Neural progenitor cell (in vitro differentiated cells): ENCODE results near the gene DOCK6. TPM values are rescaled to one million over a fixed set of nuclear protein-coding genes. Genes with fewer than 3 reads are reported as not detected.

Source experiments
- DNase-seq: peaks from one replicate; pipeline ENCODE4 v3.0.0-alpha.2; 2016; ENCODE audit warnings: low spot score
- H2AFZ ChIP-seq: fragments of 200-600 bp; sonication (generic); replicated peaks from 2 replicates; pipeline ENCODE4 v1.6.1; 2016; ENCODE audit warnings: antibody characterized with exemption
- H3F3A ChIP-seq: fragments of 200-600 bp; sonication (generic); 2 replicates; pipeline ENCODE4 v1.6.1; 2016; ENCODE audit warnings: antibody characterized with exemption, low read depth
- H3K27ac ChIP-seq: fragments of 200-600 bp; sonication (generic); 2 replicates; pipeline ENCODE4 v1.5.1; 2016; ENCODE audit warnings: mild to moderate bottlenecking
- H3K27me3 ChIP-seq: fragments of 200-600 bp; sonication (generic); 2 replicates; pipeline ENCODE4 v1.6.1; 2016; ENCODE audit warnings: mild to moderate bottlenecking, moderate library complexity
- H3K36me3 ChIP-seq: fragments of 200-600 bp; sonication (generic); 2 replicates; pipeline ENCODE4 v1.5.1; 2016
- H3K4me1 ChIP-seq: fragments of 200-600 bp; sonication (generic); 2 replicates; pipeline ENCODE4 v1.6.1; 2016; ENCODE audit warnings: mixed run types
- H3K4me2 ChIP-seq: fragments of 200-600 bp; sonication (generic); 2 replicates; pipeline ENCODE4 v1.6.1; 2016
- H3K4me3 ChIP-seq: fragments of 200-600 bp; sonication (generic); 2 replicates; pipeline ENCODE4 v1.5.1; 2016
- H3K79me2 ChIP-seq: fragments of 200-600 bp; sonication (generic); 2 replicates; pipeline ENCODE4 v1.6.1; 2016; ENCODE audit warnings: low read depth
- H3K9ac ChIP-seq: fragments of 200-600 bp; sonication (generic); 2 replicates; pipeline ENCODE4 v1.6.1; 2016
- H3K9me3 ChIP-seq: fragments of 200-600 bp; sonication (generic); 2 replicates; pipeline ENCODE4 v1.5.1; 2016; ENCODE audit warnings: low read depth
- H4K20me1 ChIP-seq: fragments of 200-600 bp; sonication (generic); 2 replicates; pipeline ENCODE4 v1.6.1; 2016; ENCODE audit warnings: low read depth
- H3K27ac Mint-ChIP-seq: 3 replicates; pipeline ENCODE4 v1.8.0; 2021; ENCODE audit warnings: mixed read lengths
- H3K27me3 Mint-ChIP-seq: 2 replicates; pipeline ENCODE4 v1.8.0; 2022; ENCODE audit warnings: low read depth, mild to moderate bottlenecking, inconsistent platforms, moderate library complexity, mixed read lengths; ENCODE audit not compliant: insufficient read depth
- H3K36me3 Mint-ChIP-seq: 3 replicates; pipeline ENCODE4 v1.8.0; 2021; ENCODE audit warnings: mixed read lengths
- H3K4me1 Mint-ChIP-seq: 3 replicates; pipeline ENCODE4 v1.8.0; 2021; ENCODE audit warnings: mixed read lengths
- H3K4me3 Mint-ChIP-seq: 3 replicates; pipeline ENCODE4 v1.8.0; 2021; ENCODE audit warnings: mild to moderate bottlenecking, moderate library complexity, mixed read lengths
- H3K9me3 Mint-ChIP-seq: 3 replicates; pipeline ENCODE4 v1.8.0; 2020; ENCODE audit warnings: mixed read lengths
- EZH2 ChIP-seq: fragments of 200-600 bp; sonication (generic); IDR thresholded peaks from 2 replicates; pipeline ENCODE4 v1.6.1; 2017; ENCODE audit warnings: antibody characterized with exemption, mild to moderate bottlenecking, moderate library complexity
- EZH2phosphoT487 ChIP-seq: fragments of 200-600 bp; sonication (generic); IDR thresholded peaks from 2 replicates; pipeline ENCODE4 v1.6.1; 2017; ENCODE audit warnings: antibody characterized with exemption
- total RNA-seq: library from RNA; depleted of rRNA; stranded (reverse); fragments of >200 nt; gene quantifications from 2 replicates; pipeline ENCODE4 v1.2.3, GENCODE V29; 2015; ENCODE audit warnings: low replicate concordance
- TF ChIP-seq, protein P1 (sequence below): fragments of 200-600 bp; sonication (generic); IDR thresholded peaks from 2 replicates; pipeline ENCODE4 v1.5.1; 2017; ENCODE audit warnings: antibody characterized with exemption, mild to moderate bottlenecking

The DOCK6 gene
- total RNA-seq, 1 donor from 2014 or later = 10.0 TPM

DNA sequence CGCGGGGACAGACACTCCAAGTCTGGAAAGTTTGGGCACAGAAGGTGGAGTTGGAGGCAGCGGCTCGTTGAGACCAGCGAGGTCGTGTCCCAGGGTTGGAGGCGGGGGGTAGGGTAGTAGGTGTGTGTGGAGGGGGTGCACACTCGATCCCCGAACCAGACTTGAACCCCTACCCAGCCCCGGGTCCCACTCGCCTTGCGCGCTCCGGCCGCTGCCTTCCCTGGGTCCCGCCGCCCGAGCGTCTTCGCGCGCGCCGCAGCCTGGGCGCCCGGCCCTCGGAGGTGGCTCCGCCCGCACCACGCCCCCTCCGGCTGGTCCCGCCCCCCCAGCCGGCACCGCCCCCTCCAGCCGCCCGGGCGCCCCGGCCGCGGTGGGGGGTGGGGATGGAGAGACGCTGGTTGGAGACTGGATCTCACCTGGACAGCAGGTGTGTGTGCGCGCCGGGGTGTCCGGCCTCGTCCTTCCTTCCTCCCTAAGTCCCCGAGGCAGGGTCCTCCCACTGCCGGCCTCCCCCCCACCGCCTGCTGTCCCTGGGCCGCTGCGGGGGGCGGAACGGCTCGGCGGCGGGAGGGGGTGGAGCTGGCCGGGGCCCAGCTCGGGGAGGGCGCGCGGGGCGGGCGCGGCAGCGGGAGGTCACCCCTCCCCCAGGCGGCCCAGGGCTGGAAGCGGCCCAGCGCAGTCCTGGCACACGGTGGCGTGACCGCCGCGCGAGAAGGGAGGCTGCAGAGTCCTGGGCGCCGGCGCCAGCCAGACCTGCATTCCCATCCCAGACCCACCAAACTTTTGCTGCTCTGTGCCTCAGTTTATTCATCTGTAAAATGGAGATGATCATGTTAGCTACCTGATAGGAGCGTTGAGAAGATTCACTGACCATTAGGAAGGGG lies 64.8 kb downstream of the DOCK6 start, which contains the start of gene KANK2:
KANK2 (minus strand) TSS at position 255 of the 884 bp plus-strand sequence. CDS start 3,034 bp downstream, outside the sequence.
- peaks cover 16% of the 10 kb centered on the region for H3F3A ChIP-seq
- no peaks in the 10 kb centered on the region for H3K4me1 ChIP-seq
- H3K4me3 ChIP-seq = peak within 1 kb of the TSS; percentile 94
- H3K4me3 Mint-ChIP-seq = peak within 1 kb of the TSS; percentile 88
- H3K36me3 Mint-ChIP-seq = no peaks in the 10 kb centered on the region
- H3K27ac Mint-ChIP-seq = no peak within 1 kb of the TSS
- no peaks in the 10 kb centered on the region for H3K79me2 ChIP-seq
- TF ChIP-seq EZH2 (peak; percentile 28), EZH2phosphoT487 (peak; percentile 25)
- TF ChIP-seq, protein P1, sequence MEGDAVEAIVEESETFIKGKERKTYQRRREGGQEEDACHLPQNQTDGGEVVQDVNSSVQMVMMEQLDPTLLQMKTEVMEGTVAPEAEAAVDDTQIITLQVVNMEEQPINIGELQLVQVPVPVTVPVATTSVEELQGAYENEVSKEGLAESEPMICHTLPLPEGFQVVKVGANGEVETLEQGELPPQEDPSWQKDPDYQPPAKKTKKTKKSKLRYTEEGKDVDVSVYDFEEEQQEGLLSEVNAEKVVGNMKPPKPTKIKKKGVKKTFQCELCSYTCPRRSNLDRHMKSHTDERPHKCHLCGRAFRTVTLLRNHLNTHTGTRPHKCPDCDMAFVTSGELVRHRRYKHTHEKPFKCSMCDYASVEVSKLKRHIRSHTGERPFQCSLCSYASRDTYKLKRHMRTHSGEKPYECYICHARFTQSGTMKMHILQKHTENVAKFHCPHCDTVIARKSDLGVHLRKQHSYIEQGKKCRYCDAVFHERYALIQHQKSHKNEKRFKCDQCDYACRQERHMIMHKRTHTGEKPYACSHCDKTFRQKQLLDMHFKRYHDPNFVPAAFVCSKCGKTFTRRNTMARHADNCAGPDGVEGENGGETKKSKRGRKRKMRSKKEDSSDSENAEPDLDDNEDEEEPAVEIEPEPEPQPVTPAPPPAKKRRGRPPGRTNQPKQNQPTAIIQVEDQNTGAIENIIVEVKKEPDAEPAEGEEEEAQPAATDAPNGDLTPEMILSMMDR = no peak
- peaks cover 5% of the 10 kb centered on the region for H3K4me1 Mint-ChIP-seq
- peaks cover 10% of the 10 kb centered on the region for H3K27me3 Mint-ChIP-seq
- peak within 1 kb of the TSS; percentile 94 for H2AFZ ChIP-seq
- no peak within 1 kb of the TSS for H3K27ac ChIP-seq
- no peaks in the 10 kb centered on the region for H3K27me3 ChIP-seq
- H3K9me3 ChIP-seq = no peaks in the 10 kb centered on the region
- no peaks in the 10 kb centered on the region for H3K9me3 Mint-ChIP-seq
- peak; percentile 89 for DNase-seq
- no peaks in the 10 kb centered on the region for H3K36me3 ChIP-seq
- no peak within 1 kb of the TSS for H3K9ac ChIP-seq
- peak within 1 kb of the TSS; percentile 88 for H3K4me2 ChIP-seq
- peaks cover 6% of the 10 kb centered on the region for H4K20me1 ChIP-seq

DNA sequence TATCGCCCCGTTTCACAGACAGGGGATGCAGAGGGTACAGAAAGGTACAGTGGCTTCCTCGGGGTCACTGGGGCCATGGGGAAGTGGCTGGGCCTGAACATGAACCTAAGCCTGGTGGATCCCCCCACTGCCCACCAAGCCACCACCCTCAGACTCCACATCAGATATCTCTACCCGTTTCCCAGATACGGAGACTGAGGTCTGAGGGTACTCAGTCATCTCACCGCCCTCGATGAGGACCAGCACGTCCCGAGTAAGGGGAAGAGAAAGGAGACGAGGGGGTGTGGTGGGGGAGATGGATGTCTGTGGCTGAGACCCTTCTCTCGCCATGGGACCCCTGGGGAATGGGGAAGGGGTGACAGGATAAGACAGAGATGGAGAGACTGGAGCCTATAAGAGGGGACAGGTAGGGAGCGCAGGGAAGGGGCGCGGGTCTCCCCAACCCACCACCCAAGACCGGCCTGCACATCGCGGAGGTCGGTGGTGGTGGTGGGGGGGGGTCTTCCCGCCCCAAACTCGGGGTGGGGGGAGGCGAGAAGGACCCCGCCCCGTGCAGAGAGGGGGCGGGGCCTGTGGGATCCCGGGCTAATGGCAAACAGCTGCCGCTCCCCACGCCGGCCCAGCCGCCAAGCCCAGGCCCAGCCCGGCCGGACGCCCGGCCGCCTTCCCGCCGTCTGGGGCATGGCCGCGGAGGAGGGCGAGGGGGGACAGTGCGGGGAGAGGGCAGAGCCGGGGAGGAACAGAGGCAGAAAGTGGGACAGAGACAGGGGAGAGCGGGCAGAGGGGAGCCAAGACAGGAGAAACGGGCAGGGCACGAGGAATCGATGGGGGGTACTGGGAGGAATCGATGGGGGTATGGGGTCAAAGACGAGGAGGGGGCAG lies 65.7 kb downstream of the DOCK6 start:
- no peak overlapping the region for H3K9ac ChIP-seq
- peaks cover 10% of the 10 kb centered on the region for H3K27me3 Mint-ChIP-seq
- peaks cover 6% of the 10 kb centered on the region for H4K20me1 ChIP-seq
- TF ChIP-seq EZH2phosphoT487 (peak; percentile 1), EZH2 (no peak)
- TF ChIP-seq, protein P1 = no peak
- H3K9me3 ChIP-seq = no peaks in the 10 kb centered on the region
- peaks cover 5% of the 10 kb centered on the region for H3K4me1 Mint-ChIP-seq
- H2AFZ ChIP-seq = peak overlapping the region; percentile 1
- H3K27ac ChIP-seq = no peak overlapping the region
- H3K27ac Mint-ChIP-seq = no peak overlapping the region
- peaks cover 19% of the 10 kb centered on the region for H3F3A ChIP-seq
- H3K4me2 ChIP-seq = peak overlapping the region; percentile 88
- peak overlapping the region; percentile 88 for H3K4me3 Mint-ChIP-seq
- H3K79me2 ChIP-seq = no peaks in the 10 kb centered on the region
- peak; percentile 57 for DNase-seq
- no peaks in the 10 kb centered on the region for H3K36me3 ChIP-seq
- no peaks in the 10 kb centered on the region for H3K4me1 ChIP-seq
- no peaks in the 10 kb centered on the region for H3K27me3 ChIP-seq
- no peaks in the 10 kb centered on the region for H3K36me3 Mint-ChIP-seq
- H3K4me3 ChIP-seq = peak overlapping the region; percentile 94
- no peaks in the 10 kb centered on the region for H3K9me3 Mint-ChIP-seq

DNA sequence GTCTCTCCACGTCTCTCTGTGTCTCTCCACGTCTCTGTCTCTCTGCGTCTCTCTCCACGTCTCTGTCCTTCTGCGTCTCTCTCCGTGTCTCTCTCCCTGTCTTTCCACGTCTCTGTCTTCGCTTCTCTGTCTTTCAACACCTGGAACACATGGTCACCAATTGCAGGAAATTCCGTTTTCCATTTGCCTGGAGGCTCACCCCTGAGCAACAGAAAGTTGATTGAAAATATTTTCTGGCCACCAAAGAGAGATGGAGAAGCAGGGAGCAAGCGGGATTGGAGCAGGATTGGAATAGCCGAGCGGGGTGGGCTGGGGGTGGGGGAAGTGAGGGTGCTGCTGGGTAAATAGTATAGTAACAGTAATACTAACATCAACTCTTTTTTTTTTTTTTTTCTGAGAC lies 66.6 kb downstream of the DOCK6 start:
- Histone ChIP-seq H3K4me3 (no peak overlapping the region), H3K9ac (no peak overlapping the region), H3K9me3 (no peaks in the 10 kb centered on the region), H3K27me3 (no peaks in the 10 kb centered on the region), H3K36me3 (no peaks in the 10 kb centered on the region), H4K20me1 (peaks cover 6% of the 10 kb centered on the region), H3K4me1 (no peaks in the 10 kb centered on the region), H3K79me2 (no peaks in the 10 kb centered on the region), H3K4me2 (no peak overlapping the region), H3K27ac (no peak overlapping the region), H3F3A (peaks cover 19% of the 10 kb centered on the region), H2AFZ (no peak overlapping the region)
- H3K4me1 Mint-ChIP-seq = peaks cover 5% of the 10 kb centered on the region
- TF ChIP-seq, protein P1 = no peak
- TF ChIP-seq EZH2phosphoT487 (no peak), EZH2 (no peak)
- H3K9me3 Mint-ChIP-seq = no peaks in the 10 kb centered on the region
- H3K27ac Mint-ChIP-seq = no peak overlapping the region
- no peaks in the 10 kb centered on the region for H3K36me3 Mint-ChIP-seq
- H3K27me3 Mint-ChIP-seq = peaks cover 10% of the 10 kb centered on the region
- peak overlapping the region; percentile 13 for H3K4me3 Mint-ChIP-seq
- no peak for DNase-seq
